Inflammatory macrophage (primary cell): ENCODE measurements around the gene KDM2B.
A peak's percentile ranks its signal among the peaks of the same experiment; 100 is the strongest.

Source experiments
- DNase-seq, 2 donors: peaks; one replicate each; pipeline ENCODE4 v3.0.0-alpha.2; 2020 to 2022

Gene KDM2B

GRCh38 chr12:121456551-121456950 is 124.3 kb downstream of the KDM2B start:
- DNase-seq, result no peak

- DNase-seq, result no peak
These were observed 124.9 kb downstream of the KDM2B start for GRCh38 chr12:121455766-121456420.

- DNase-seq, result no peak
These were observed 125.9 kb downstream of the KDM2B start for GRCh38 chr12:121454921-121455320.

GRCh38 chr12:121453629-121454028 is 127.2 kb downstream of the KDM2B start:
- DNase-seq, result no peak

GRCh38 chr12:121452985-121453360 is 127.8 kb downstream of the KDM2B start:
- DNase-seq, result no peak

- DNase-seq, result peak; percentile 50 to 54
These were observed 128.4 kb downstream of the KDM2B start for GRCh38 chr12:121452340-121452984.

- DNase-seq, result peak; percentile 31 to 37
These were observed 128.9 kb downstream of the KDM2B start for GRCh38 chr12:121451961-121452339.

GRCh38 chr12:121448771-121449315 is 132.0 kb downstream of the KDM2B start:
- DNase-seq, result no peak

GRCh38 chr12:121446750-121447149 is 134.1 kb downstream of the KDM2B start:
- DNase-seq, result no peak

GRCh38 chr12:121444842-121445202 is 136.0 kb downstream of the KDM2B start:
- DNase-seq, result no peak

GRCh38 chr12:121443911-121444841 is 136.6 kb downstream of the KDM2B start:
- DNase-seq, result no peak

- peak; percentile 67 to 83 for DNase-seq
These were observed 137.5 kb downstream of the KDM2B start for GRCh38 chr12:121443193-121443870.

GRCh38 chr12:121442028-121442948 is 138.5 kb downstream of the KDM2B start:
- no peak for DNase-seq

GRCh38 chr12:121441555-121441954 is 139.3 kb downstream of the KDM2B start:
- DNase-seq, result no peak

- DNase-seq, result no peak
These were observed 140.1 kb downstream of the KDM2B start for GRCh38 chr12:121440768-121441167.

- no peak for DNase-seq
These were observed 141.1 kb downstream of the KDM2B start for GRCh38 chr12:121439715-121440114.

GRCh38 chr12:121438905-121439304 is 141.9 kb downstream of the KDM2B start:
- no peak for DNase-seq

GRCh38 chr12:121436706-121437105 is 144.1 kb downstream of the KDM2B start:
- DNase-seq, result no peak

- no peak for DNase-seq
These were observed 147.9 kb downstream of the KDM2B start for GRCh38 chr12:121432740-121433480.

GRCh38 chr12:121430833-121431415 is 149.9 kb downstream of the KDM2B start:
- DNase-seq, result no peak
